ENCODE results near the gene CCNJL. TPM values are rescaled to one million over a fixed set of nuclear protein-coding genes. Genes with fewer than 3 reads are reported as not detected.

Gene CCNJL
- total RNA-seq, 1 donor from 2014 or later: 8.4 TPM

DNA sequence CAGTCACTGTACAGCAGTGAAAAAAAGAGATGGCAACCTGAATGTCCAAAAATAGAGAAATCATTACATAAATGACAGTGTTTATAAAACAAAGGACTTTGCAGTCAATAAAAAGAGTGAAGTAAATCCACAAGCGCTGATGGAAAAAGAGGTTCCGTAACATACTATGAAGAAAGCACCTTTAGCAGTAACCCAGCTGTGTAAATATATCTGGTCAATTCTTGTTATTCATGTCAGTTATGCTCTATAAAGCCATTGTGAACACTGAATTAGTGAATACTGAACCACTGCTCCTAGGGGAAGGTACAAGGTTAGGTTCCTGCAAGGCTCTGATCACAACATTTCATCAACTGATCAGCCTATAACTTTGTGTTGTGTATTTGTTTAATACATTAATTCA is 39.5 kb downstream of the CCNJL start:
- no peak overlapping the region for H3K27ac Mint-ChIP-seq (ENCODE audit: unreplicated experiment)
- no peak for DNase-seq (ENCODE audit: extremely low spot score, unreplicated experiment)
- no peak overlapping the region for H3K4me3 Mint-ChIP-seq (ENCODE audit: unreplicated experiment)
- H3K9me3 Mint-ChIP-seq (ENCODE audit: unreplicated experiment): no peaks in the 10 kb centered on the region
- H3K27me3 Mint-ChIP-seq (ENCODE audit: unreplicated experiment): no peaks in the 10 kb centered on the region
- peaks cover 16% of the 10 kb centered on the region for H3K36me3 Mint-ChIP-seq (ENCODE audit: unreplicated experiment)
- TF ChIP-seq, protein P1, sequence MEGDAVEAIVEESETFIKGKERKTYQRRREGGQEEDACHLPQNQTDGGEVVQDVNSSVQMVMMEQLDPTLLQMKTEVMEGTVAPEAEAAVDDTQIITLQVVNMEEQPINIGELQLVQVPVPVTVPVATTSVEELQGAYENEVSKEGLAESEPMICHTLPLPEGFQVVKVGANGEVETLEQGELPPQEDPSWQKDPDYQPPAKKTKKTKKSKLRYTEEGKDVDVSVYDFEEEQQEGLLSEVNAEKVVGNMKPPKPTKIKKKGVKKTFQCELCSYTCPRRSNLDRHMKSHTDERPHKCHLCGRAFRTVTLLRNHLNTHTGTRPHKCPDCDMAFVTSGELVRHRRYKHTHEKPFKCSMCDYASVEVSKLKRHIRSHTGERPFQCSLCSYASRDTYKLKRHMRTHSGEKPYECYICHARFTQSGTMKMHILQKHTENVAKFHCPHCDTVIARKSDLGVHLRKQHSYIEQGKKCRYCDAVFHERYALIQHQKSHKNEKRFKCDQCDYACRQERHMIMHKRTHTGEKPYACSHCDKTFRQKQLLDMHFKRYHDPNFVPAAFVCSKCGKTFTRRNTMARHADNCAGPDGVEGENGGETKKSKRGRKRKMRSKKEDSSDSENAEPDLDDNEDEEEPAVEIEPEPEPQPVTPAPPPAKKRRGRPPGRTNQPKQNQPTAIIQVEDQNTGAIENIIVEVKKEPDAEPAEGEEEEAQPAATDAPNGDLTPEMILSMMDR (IDR thresholded peaks at IDR 0.05): no peak
- peaks cover 23% of the 10 kb centered on the region for H3K4me1 Mint-ChIP-seq (ENCODE audit: unreplicated experiment)

DNA sequence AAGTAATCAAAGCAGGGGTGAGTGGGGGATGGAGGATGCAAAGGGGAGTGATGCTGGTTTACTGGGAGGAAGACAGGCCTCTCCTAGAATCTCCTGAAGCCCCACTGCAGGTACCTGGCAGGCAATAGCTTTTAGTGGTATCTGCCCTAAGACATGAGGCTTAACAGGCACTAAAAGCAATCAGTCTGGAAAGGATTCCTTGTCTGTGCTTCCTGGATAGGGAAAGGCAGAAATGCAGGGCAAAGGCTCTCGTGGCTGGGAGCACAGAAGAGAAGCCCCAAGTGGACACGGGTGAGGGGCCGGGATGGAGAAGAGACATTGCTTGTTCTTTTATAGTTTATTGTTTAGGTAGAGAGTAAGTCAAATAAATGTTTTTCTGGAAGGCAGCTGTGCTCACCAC is 40.1 kb downstream of the CCNJL start:
- no peak for DNase-seq (ENCODE audit: extremely low spot score, unreplicated experiment)
- H3K27ac Mint-ChIP-seq (ENCODE audit: unreplicated experiment): no peak overlapping the region
- no peaks in the 10 kb centered on the region for H3K9me3 Mint-ChIP-seq (ENCODE audit: unreplicated experiment)

DNA sequence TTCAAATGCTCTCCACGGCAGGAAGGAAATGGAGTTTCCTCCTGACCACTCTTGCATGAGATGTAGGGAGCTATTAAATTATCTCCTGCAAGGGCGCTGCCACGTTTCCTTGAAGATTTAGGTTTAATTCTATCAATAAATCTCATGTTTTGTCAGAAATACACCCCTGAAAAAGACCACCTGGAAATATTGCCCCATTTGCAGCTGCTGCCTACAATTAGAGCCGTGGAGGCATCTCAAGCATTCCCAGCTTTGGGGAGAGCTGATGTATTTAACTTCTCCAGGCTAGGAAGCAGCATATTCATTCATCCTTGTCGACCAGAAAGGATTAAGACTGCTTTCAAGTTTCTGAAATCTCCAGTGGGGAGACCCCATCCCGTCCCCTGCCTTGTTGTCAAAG is 40.5 kb downstream of the CCNJL start:
- TF ChIP-seq, protein P1 (IDR thresholded peaks at IDR 0.05): no peak
- Mint-ChIP-seq H3K27me3 (ENCODE audit: unreplicated experiment) (no peaks in the 10 kb centered on the region), H3K9me3 (ENCODE audit: unreplicated experiment) (no peaks in the 10 kb centered on the region), H3K36me3 (ENCODE audit: unreplicated experiment) (peaks cover 12% of the 10 kb centered on the region), H3K27ac (ENCODE audit: unreplicated experiment) (peak overlapping the region; percentile 79), H3K4me3 (ENCODE audit: unreplicated experiment) (no peak overlapping the region), H3K4me1 (ENCODE audit: unreplicated experiment) (peaks cover 23% of the 10 kb centered on the region)
- no peak for DNase-seq (ENCODE audit: extremely low spot score, unreplicated experiment)

More for the DNA sequence above, 40.1 kb downstream of the CCNJL start:
- TF ChIP-seq, protein P1 (IDR thresholded peaks at IDR 0.05): no peak
- Mint-ChIP-seq H3K4me3 (ENCODE audit: unreplicated experiment) (no peak overlapping the region), H3K4me1 (ENCODE audit: unreplicated experiment) (peaks cover 23% of the 10 kb centered on the region), H3K27me3 (ENCODE audit: unreplicated experiment) (no peaks in the 10 kb centered on the region), H3K36me3 (ENCODE audit: unreplicated experiment) (peaks cover 16% of the 10 kb centered on the region)

DNA sequence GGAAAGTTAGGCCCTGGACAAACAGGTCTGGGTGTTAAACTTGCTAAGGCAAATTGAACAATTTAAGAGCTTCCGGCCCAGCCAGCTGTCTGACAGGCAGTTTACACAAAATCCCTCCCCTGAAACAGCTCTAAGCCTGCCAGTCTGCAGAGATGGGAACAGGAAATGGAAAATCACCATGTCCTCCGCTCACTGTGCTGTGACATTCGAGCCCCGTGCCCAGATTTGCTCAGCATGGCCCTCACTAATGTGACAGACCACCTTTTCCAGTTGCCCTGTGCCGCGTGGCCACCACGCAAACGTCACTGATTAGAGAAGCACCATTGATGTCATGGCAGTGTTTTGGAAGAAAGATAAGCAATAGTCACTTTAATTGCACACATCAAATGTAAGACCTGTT is 41.0 kb downstream of the CCNJL start:
- peaks cover 23% of the 10 kb centered on the region for H3K4me1 Mint-ChIP-seq (ENCODE audit: unreplicated experiment)
- H3K4me3 Mint-ChIP-seq (ENCODE audit: unreplicated experiment): no peak overlapping the region
- DNase-seq (ENCODE audit: extremely low spot score, unreplicated experiment): no peak
- peak overlapping the region; percentile 79 for H3K27ac Mint-ChIP-seq (ENCODE audit: unreplicated experiment)
- H3K9me3 Mint-ChIP-seq (ENCODE audit: unreplicated experiment): no peaks in the 10 kb centered on the region
- H3K27me3 Mint-ChIP-seq (ENCODE audit: unreplicated experiment): no peaks in the 10 kb centered on the region
- H3K36me3 Mint-ChIP-seq (ENCODE audit: unreplicated experiment): peaks cover 10% of the 10 kb centered on the region
- TF ChIP-seq, protein P1 (IDR thresholded peaks at IDR 0.05): no peak

DNA sequence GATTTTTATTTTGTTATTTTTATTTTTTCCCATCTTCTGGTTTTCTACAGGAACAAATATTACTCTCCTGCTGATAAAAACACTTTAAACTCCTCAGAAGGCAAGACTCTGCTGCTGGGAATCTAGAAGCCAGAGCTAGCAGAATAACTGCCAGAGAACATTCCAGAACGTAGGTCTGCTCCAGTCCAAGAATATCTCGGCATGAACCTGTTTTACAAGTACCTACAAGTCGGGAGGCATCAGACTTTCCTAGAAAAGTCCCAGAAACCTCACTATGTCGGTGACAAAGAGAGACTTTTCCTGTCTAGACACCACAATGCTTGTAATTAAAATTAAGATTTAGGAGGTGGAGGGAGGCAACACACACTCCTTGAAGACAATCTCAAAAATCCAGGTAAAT is 41.7 kb downstream of the CCNJL start:
- H3K27ac Mint-ChIP-seq (ENCODE audit: unreplicated experiment): peak overlapping the region; percentile 79
- H3K4me3 Mint-ChIP-seq (ENCODE audit: unreplicated experiment): no peak overlapping the region
- no peak for DNase-seq (ENCODE audit: extremely low spot score, unreplicated experiment)
- H3K4me1 Mint-ChIP-seq (ENCODE audit: unreplicated experiment): peaks cover 23% of the 10 kb centered on the region
- TF ChIP-seq, protein P1 (IDR thresholded peaks at IDR 0.05): no peak
- H3K27me3 Mint-ChIP-seq (ENCODE audit: unreplicated experiment): no peaks in the 10 kb centered on the region
- no peaks in the 10 kb centered on the region for H3K9me3 Mint-ChIP-seq (ENCODE audit: unreplicated experiment)
- peaks cover 9% of the 10 kb centered on the region for H3K36me3 Mint-ChIP-seq (ENCODE audit: unreplicated experiment)
